ENCODE results near the gene EFHD2. TPM values are rescaled to one million over a fixed set of nuclear protein-coding genes. Genes with fewer than 3 reads are reported as not detected.

The EFHD2 gene
- polyA plus RNA-seq, 1 donor from 2014 or later = 10.3 TPM

- no peak overlapping the region for H3K27ac ChIP-seq (ENCODE audit: low read length)
- no peaks in the 10 kb centered on the region for H3K9me3 ChIP-seq (ENCODE audit: low read length)
- no peak for TF ChIP-seq MXI1 (conservative IDR thresholded peaks at IDR 0.05; ENCODE audit: poor library complexity, severe bottlenecking)
- no peak for TF ChIP-seq REST (IDR thresholded peaks at IDR 0.05; ENCODE audit: borderline replicate concordance)
- TF ChIP-seq CTCF (IDR thresholded peaks at IDR 0.05; ENCODE audit: poor library complexity, severe bottlenecking) = no peak
- no peak for TF ChIP-seq SMC3 (conservative IDR thresholded peaks at IDR 0.05; ENCODE audit: poor library complexity)
- TF ChIP-seq EP300 (conservative IDR thresholded peaks at IDR 0.05; ENCODE audit: poor library complexity, severe bottlenecking) = no peak
- no peak for TF ChIP-seq RAD21 (conservative IDR thresholded peaks at IDR 0.05)
- no peak for TF ChIP-seq TAF1 (IDR thresholded peaks at IDR 0.05; ENCODE audit: low read depth)
- no peaks in the 10 kb centered on the region for H4K20me1 ChIP-seq (ENCODE audit: insufficient read depth)
- H2AFZ ChIP-seq (ENCODE audit: low read depth, low read length) = no peak overlapping the region
- no peak overlapping the region for H3K4me3 ChIP-seq (ENCODE audit: low read length)
- no peak overlapping the region for H3K4me2 ChIP-seq (ENCODE audit: low read length)
- no peaks in the 10 kb centered on the region for H3K27me3 ChIP-seq (ENCODE audit: insufficient read depth, low read depth, low read length)
- H3K9me2 ChIP-seq (ENCODE audit: insufficient read depth, low read length) = no peaks in the 10 kb centered on the region
- no peaks in the 10 kb centered on the region for H3K36me3 ChIP-seq (ENCODE audit: insufficient read depth, low read length)
- H3K9ac ChIP-seq (ENCODE audit: low read length) = no peak overlapping the region
- no peaks in the 10 kb centered on the region for H3K79me2 ChIP-seq (replicated peaks; ENCODE audit: insufficient read depth, low read length)
- no peaks in the 10 kb centered on the region for H3F3A ChIP-seq (ENCODE audit: insufficient read depth, low read length, poor library complexity, severe bottlenecking)
These were observed 44.6 kb downstream of the EFHD2 start for GRCh38 chr1:15454256-15454655.

GRCh38 chr1:15455522-15455921 is 45.8 kb downstream of the EFHD2 start:
- H2AFZ ChIP-seq (ENCODE audit: low read depth, low read length) = no peak overlapping the region
- no peak overlapping the region for H3K4me3 ChIP-seq (ENCODE audit: low read length)
- no peaks in the 10 kb centered on the region for H3F3A ChIP-seq (ENCODE audit: insufficient read depth, low read length, poor library complexity, severe bottlenecking)
- no peaks in the 10 kb centered on the region for H3K27me3 ChIP-seq (ENCODE audit: insufficient read depth, low read depth, low read length)
- H3K79me2 ChIP-seq (replicated peaks; ENCODE audit: insufficient read depth, low read length) = no peaks in the 10 kb centered on the region
- no peak overlapping the region for H3K9ac ChIP-seq (ENCODE audit: low read length)
- no peaks in the 10 kb centered on the region for H4K20me1 ChIP-seq (ENCODE audit: insufficient read depth)
- H3K9me2 ChIP-seq (ENCODE audit: insufficient read depth, low read length) = no peaks in the 10 kb centered on the region
- TF ChIP-seq CTCF (IDR thresholded peaks at IDR 0.05; ENCODE audit: poor library complexity, severe bottlenecking) (no peak), REST (IDR thresholded peaks at IDR 0.05; ENCODE audit: borderline replicate concordance) (no peak), EP300 (conservative IDR thresholded peaks at IDR 0.05; ENCODE audit: poor library complexity, severe bottlenecking) (no peak), RAD21 (conservative IDR thresholded peaks at IDR 0.05) (no peak), SMC3 (conservative IDR thresholded peaks at IDR 0.05; ENCODE audit: poor library complexity) (no peak), MXI1 (conservative IDR thresholded peaks at IDR 0.05; ENCODE audit: poor library complexity, severe bottlenecking) (no peak), TAF1 (IDR thresholded peaks at IDR 0.05; ENCODE audit: low read depth) (no peak)
- H3K36me3 ChIP-seq (ENCODE audit: insufficient read depth, low read length) = no peaks in the 10 kb centered on the region
- no peaks in the 10 kb centered on the region for H3K9me3 ChIP-seq (ENCODE audit: low read length)
- no peak overlapping the region for H3K27ac ChIP-seq (ENCODE audit: low read length)
- H3K4me2 ChIP-seq (ENCODE audit: low read length) = no peak overlapping the region

All from neural cell (in vitro differentiated cells).